Esophagus mucosa (tissue), 1 donor: Measurements from ENCODE around the gene TARS3. TPM values are rescaled to one million over a fixed set of nuclear protein-coding genes. Genes with fewer than 3 reads are reported as not detected.
"Not testable (repeated sequence)": the region's sequence is repeated elsewhere in the genome, so short reads cannot be mapped to it uniquely, and the experiment has no call there.

Experiments used
- ATAC-seq: fragments of 200-7000 bp; cut with Tn5 transposase; one replicate; pipeline ENCODE4 v1.9.1; 2020
- total RNA-seq: library from RNA; stranded (reverse); gene quantifications from one replicate; pipeline ENCODE4 v1.2.4, GENCODE V29; 2023
- donor health status: DM: yes; HTN: yes; CAD: no.

The TARS3 gene
- total RNA-seq, 1 donor from 2014 or later: 4.3 TPM

- no peak for ATAC-seq
These were observed 70.1 kb downstream of the TARS3 start for GRCh38 chr15:101654171-101654570.

- peak; percentile 27 for ATAC-seq
These were observed 71.4 kb downstream of the TARS3 start for GRCh38 chr15:101652786-101653430.

GRCh38 chr15:101652098-101652785, 72.0 kb downstream of the TARS3 start, which contains the start of gene TM2D3:
TSS of gene TM2D3 (minus strand) at chr15:101652381. CDS start at chr15:101652361, 20 bp downstream.
- peak; percentile 99 for ATAC-seq

GRCh38 chr15:101651554-101652097, 72.6 kb downstream of the TARS3 start:
- ATAC-seq: peak; percentile 57

- no peak for ATAC-seq
These were observed 74.1 kb downstream of the TARS3 start for GRCh38 chr15:101650145-101650544.

GRCh38 chr15:101648356-101648755, 75.9 kb downstream of the TARS3 start:
- no peak for ATAC-seq

- ATAC-seq: no peak
These were observed 77.0 kb downstream of the TARS3 start for GRCh38 chr15:101647251-101647650.

- no peak for ATAC-seq
These were observed 77.6 kb downstream of the TARS3 start for GRCh38 chr15:101646672-101647071.

GRCh38 chr15:101642361-101642760, 81.9 kb downstream of the TARS3 start:
- no peak for ATAC-seq

GRCh38 chr15:101641894-101642293, 82.4 kb downstream of the TARS3 start:
- peak; percentile 67 for ATAC-seq

GRCh38 chr15:101641129-101641764, 83.0 kb downstream of the TARS3 start:
- ATAC-seq: peak; percentile 71

GRCh38 chr15:101639667-101640066, 84.6 kb downstream of the TARS3 start:
- no peak for ATAC-seq

GRCh38 chr15:101637919-101638318, 86.4 kb downstream of the TARS3 start:
- no peak for ATAC-seq

- ATAC-seq: peak; percentile 54
These were observed 86.8 kb downstream of the TARS3 start for GRCh38 chr15:101637516-101637915.

GRCh38 chr15:101637038-101637437, 87.2 kb downstream of the TARS3 start:
- no peak for ATAC-seq

- ATAC-seq: no peak
These were observed 88.1 kb downstream of the TARS3 start for GRCh38 chr15:101635944-101636727.

- ATAC-seq: no peak
These were observed 90.9 kb downstream of the TARS3 start for GRCh38 chr15:101633356-101633755.

GRCh38 chr15:101626729-101627128, 97.5 kb downstream of the TARS3 start:
- not testable (repeated sequence) for ATAC-seq

GRCh38 chr15:101625980-101626379, 98.3 kb downstream of the TARS3 start:
- no peak for ATAC-seq

- ATAC-seq: no peak
These were observed 99.1 kb downstream of the TARS3 start for GRCh38 chr15:101625184-101625583.

- no peak for ATAC-seq
These were observed 100.6 kb downstream of the TARS3 start for GRCh38 chr15:101623367-101624304.
